ENCODE data around the gene EPHA7.

DNA sequence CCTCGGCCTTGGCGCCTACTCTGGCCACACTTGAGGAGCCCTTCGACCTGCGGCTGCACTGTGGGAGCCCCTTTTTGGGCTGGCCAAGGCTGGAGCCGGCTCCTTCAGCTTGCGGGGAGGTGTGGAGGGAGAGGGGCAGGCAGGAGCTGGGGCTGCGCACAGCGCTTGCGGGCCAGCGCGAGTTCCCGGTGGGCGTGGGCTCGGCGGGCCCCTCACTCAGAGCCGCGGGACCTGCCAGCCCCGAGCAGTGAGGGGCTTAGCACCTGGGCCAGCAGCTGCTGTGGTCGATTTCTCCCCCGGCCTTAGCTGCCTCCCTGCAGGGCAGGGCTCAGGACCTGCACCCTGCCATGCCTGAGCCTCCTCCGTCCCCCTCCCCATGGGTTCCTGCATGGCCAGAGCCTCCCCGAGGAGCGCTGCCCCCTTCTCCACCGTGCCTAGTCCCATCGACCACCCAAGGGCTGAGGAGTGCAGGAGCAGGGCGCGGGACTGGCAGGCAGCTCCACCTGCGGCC, 136.8 kb downstream of the EPHA7 start:
- TF ChIP-seq CTCF (IDR thresholded peaks at IDR 0.05) (no peak), POLR2A (IDR thresholded peaks at IDR 0.05) (no peak)
